SK-N-SH (cell line): ENCODE measurements around the gene OTOG.

ENCODE experiments used
- CHD2 ChIP-seq: fragments of 150-350 bp; IDR thresholded peaks from 2 replicates; pipeline ENCODE4 v1.6.1; 2018; ENCODE audit warnings: low read length; ENCODE audit not compliant: partially characterized antibody
- EP300 ChIP-seq, 2 experiments: IDR thresholded peaks; 2 replicates each; pipeline versions ENCODE4 v1.4.0 to v1.6.1; 2012; ENCODE audit warnings: borderline replicate concordance in 1 of 2, low read depth in 1 of 2, low read length in 1 of 2
- EZH2phosphoT487 ChIP-seq: fragments of 200-600 bp; sonication (generic); IDR thresholded peaks from 2 replicates; pipeline ENCODE4 v1.6.1; 2017; ENCODE audit warnings: low read depth, mixed run types, mild to moderate bottlenecking, antibody characterized with exemption, moderate library complexity, borderline replicate concordance
- FOSL2 ChIP-seq: IDR thresholded peaks from 2 replicates; pipeline ENCODE4 v1.4.0; 2012; ENCODE audit warnings: low read depth, mild to moderate bottlenecking, moderate library complexity, borderline replicate concordance
- RAD21 ChIP-seq: IDR thresholded peaks from 2 replicates; pipeline ENCODE4 v1.6.1; 2012; ENCODE audit warnings: mild to moderate bottlenecking, low read length
- TEAD4 ChIP-seq: IDR thresholded peaks from 2 replicates; pipeline ENCODE4 v1.4.0; 2012; ENCODE audit warnings: mild to moderate bottlenecking, borderline replicate concordance; ENCODE audit not compliant: insufficient read depth
- TF ChIP-seq, protein P1 (sequence below): fragments of 200-600 bp; sonication (generic); IDR thresholded peaks from 2 replicates; pipeline ENCODE4 v1.6.1; 2017; ENCODE audit warnings: antibody characterized with exemption, mild to moderate bottlenecking, moderate library complexity
- TF ChIP-seq, protein P2 (sequence below): IDR thresholded peaks from 2 replicates; pipeline ENCODE4 v1.4.0; 2012; ENCODE audit warnings: low read depth, borderline replicate concordance
- TF ChIP-seq, protein P3 (sequence below): IDR thresholded peaks from 2 replicates; pipeline ENCODE4 v1.4.0; 2012; ENCODE audit warnings: low read depth

DNA sequence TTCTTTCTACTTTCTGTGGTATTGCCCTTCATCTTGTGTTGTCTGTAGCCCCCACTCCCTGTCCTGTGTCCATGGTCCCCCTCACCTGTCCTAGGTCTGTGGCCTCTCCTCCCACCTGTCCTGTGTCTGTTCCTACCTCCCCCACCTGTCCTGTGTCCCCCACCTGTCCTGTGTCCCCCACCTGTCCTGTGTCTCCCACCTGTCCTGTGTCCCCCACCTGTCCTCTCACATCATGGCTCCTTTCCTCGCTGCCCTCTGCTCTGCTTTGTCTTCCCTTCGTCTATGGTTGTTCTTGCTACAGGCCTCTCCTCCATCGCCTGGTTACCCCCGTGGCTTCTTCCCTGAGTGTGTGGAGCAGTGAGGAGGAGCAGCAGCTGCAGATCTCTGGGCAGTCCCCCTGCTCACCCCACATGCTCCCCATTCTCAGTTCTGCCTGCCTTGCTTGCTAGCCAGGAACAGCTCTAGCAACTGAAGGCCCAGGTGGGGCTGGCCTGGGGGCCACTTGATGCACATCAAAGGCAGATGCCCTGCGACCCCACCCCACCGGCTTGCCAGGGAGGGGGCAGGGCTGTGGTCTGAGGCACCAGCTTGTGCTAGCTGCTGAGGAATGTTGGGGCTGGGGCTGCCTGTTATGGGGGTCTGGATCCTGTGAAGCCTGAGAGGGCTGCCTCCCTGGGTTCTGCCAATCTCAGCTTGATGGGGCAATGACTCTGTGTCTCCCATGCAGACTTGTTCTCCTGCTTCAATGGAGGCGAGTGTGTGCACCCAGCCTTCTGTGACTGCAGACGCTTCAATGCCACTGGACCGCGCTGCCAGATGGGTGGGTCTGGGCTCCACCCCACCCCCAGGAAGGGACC lies 5.6 kb downstream of the OTOG start:
- TF ChIP-seq, protein P1, sequence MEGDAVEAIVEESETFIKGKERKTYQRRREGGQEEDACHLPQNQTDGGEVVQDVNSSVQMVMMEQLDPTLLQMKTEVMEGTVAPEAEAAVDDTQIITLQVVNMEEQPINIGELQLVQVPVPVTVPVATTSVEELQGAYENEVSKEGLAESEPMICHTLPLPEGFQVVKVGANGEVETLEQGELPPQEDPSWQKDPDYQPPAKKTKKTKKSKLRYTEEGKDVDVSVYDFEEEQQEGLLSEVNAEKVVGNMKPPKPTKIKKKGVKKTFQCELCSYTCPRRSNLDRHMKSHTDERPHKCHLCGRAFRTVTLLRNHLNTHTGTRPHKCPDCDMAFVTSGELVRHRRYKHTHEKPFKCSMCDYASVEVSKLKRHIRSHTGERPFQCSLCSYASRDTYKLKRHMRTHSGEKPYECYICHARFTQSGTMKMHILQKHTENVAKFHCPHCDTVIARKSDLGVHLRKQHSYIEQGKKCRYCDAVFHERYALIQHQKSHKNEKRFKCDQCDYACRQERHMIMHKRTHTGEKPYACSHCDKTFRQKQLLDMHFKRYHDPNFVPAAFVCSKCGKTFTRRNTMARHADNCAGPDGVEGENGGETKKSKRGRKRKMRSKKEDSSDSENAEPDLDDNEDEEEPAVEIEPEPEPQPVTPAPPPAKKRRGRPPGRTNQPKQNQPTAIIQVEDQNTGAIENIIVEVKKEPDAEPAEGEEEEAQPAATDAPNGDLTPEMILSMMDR: no peak
- TF ChIP-seq RAD21: no peak
- TF ChIP-seq CHD2: no peak
- TF ChIP-seq, protein P2, sequence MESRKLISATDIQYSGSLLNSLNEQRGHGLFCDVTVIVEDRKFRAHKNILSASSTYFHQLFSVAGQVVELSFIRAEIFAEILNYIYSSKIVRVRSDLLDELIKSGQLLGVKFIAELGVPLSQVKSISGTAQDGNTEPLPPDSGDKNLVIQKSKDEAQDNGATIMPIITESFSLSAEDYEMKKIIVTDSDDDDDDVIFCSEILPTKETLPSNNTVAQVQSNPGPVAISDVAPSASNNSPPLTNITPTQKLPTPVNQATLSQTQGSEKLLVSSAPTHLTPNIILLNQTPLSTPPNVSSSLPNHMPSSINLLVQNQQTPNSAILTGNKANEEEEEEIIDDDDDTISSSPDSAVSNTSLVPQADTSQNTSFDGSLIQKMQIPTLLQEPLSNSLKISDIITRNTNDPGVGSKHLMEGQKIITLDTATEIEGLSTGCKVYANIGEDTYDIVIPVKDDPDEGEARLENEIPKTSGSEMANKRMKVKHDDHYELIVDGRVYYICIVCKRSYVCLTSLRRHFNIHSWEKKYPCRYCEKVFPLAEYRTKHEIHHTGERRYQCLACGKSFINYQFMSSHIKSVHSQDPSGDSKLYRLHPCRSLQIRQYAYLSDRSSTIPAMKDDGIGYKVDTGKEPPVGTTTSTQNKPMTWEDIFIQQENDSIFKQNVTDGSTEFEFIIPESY: no peak
- no peak for TF ChIP-seq EP300 (IDR thresholded peaks at IDR 0.05; ENCODE audit: borderline replicate concordance in 1 of 2, low read depth in 1 of 2, low read length in 1 of 2)
- no peak for TF ChIP-seq EZH2phosphoT487
- TF ChIP-seq TEAD4: no peak
- no peak for TF ChIP-seq FOSL2
- TF ChIP-seq, protein P3, sequence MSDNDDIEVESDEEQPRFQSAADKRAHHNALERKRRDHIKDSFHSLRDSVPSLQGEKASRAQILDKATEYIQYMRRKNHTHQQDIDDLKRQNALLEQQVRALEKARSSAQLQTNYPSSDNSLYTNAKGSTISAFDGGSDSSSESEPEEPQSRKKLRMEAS: no peak
